A673 (cell line): ENCODE measurements around the gene ZNF718.

Source experiments
- CTCF ChIP-seq: fragments of 300-800, 200-600 bp; sonication (generic); conservative IDR thresholded peaks from 2 replicates; pipeline ENCODE4 v1.5.1; 2017; ENCODE audit warnings: low read depth, mild to moderate bottlenecking, antibody characterized with exemption, low read length, moderate library complexity, mixed read lengths
- EZH2 ChIP-seq: fragments of 200-600 bp; sonication (generic); IDR thresholded peaks from 2 replicates; pipeline ENCODE4 v1.6.1; 2017; ENCODE audit warnings: borderline replicate concordance, low read depth, mild to moderate bottlenecking, mixed read lengths, antibody characterized with exemption, low read length; ENCODE audit not compliant: poor library complexity, severe bottlenecking

- TF ChIP-seq CTCF (no peak), EZH2 (no peak)
These were observed 15.4 kb downstream of the ZNF718 start for GRCh38 chr4:139691-140090.
